GM10248 (cell line): ENCODE data around the gene PTPN3.

ENCODE experiments used
- CTCF ChIA-PET: fragments of 300-600 bp; sonication (Branson Sonifier 250); formaldehyde crosslinking; extraction: SDS; loops from one replicate; lab custom pipeline; 2021; ENCODE audit warnings: antibody characterized with exemption; lab: Yijun Ruan, JAX
- POLR2A ChIA-PET: fragments of 350-650 bp; sonication (Branson Sonifier 250); formaldehyde crosslinking; extraction: SDS; loops from one replicate; lab custom pipeline; 2020; ENCODE audit warnings: antibody characterized with exemption; lab: Yijun Ruan, JAX
- DNase-seq: peaks from one replicate; pipeline ENCODE4 v3.0.0; 2012; ENCODE audit errors: extremely low spot score
- TF ChIP-seq, protein P1 (sequence below): IDR thresholded peaks from 2 replicates; pipeline ENCODE4 v1.5.1; 2012; ENCODE audit warnings: mild to moderate bottlenecking, low read depth; ENCODE audit errors: extremely low read depth, missing control alignments, control extremely low read depth

The PTPN3 gene

DNA sequence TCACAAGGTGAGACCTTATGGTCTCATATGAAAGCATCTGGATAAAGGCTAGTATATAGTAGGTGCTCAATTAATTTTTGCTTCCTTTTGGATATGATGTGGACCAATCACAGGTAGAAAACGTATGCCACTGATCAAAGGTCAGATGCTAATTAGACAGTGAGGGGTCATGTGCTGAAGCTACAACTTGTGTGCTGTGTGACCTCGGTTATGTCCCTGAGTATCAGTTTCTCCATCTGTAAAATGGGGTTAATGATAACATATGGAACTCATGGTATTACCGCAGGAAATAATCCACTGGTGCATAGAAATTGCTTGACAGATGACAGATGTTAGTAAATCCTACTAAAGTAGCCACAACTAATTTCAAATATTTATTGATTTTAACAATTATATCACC, 62.0 kb downstream of the PTPN3 start:
- POLR2A ChIA-PET: no interaction called here
- TF ChIP-seq, protein P1, sequence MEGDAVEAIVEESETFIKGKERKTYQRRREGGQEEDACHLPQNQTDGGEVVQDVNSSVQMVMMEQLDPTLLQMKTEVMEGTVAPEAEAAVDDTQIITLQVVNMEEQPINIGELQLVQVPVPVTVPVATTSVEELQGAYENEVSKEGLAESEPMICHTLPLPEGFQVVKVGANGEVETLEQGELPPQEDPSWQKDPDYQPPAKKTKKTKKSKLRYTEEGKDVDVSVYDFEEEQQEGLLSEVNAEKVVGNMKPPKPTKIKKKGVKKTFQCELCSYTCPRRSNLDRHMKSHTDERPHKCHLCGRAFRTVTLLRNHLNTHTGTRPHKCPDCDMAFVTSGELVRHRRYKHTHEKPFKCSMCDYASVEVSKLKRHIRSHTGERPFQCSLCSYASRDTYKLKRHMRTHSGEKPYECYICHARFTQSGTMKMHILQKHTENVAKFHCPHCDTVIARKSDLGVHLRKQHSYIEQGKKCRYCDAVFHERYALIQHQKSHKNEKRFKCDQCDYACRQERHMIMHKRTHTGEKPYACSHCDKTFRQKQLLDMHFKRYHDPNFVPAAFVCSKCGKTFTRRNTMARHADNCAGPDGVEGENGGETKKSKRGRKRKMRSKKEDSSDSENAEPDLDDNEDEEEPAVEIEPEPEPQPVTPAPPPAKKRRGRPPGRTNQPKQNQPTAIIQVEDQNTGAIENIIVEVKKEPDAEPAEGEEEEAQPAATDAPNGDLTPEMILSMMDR: no peak
- CTCF ChIA-PET: interaction anchor here (1.4 kb wide), 1 partner anchor 25 kb away, joined by 4 read pairs; no protein-coding TSS in a partner anchor

DNA sequence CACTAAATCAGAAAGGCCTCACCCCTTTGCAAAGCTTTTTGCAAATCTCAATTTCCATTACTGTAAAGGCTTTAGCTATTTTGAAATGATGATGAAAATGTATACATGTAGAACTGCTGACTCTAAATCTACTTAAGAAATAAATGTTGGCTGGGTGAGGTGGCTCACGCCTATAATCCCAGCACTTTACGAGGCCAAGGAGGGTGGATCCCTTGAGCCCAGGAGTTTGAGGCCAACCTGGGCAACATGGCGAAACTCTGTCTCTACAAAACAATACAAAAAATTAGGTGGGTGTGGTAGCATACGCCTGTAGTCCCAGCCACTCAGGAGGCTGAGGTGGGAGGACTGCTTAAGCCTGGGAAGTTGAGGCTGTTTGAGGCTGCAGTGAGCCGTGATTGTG, 64.6 kb downstream of the PTPN3 start:
- ChIA-PET CTCF (interaction anchor here (1.0 to 3.8 kb wide), 4 partner anchors 8 to 19 kb away, joined by 3 to 16 read pairs (median 4); no protein-coding TSS in a partner anchor), POLR2A (no interaction called here)
- DNase-seq: no peak
- TF ChIP-seq, protein P1: no peak

More for the DNA sequence above, 62.0 kb downstream of the PTPN3 start:
- DNase-seq: no peak

DNA sequence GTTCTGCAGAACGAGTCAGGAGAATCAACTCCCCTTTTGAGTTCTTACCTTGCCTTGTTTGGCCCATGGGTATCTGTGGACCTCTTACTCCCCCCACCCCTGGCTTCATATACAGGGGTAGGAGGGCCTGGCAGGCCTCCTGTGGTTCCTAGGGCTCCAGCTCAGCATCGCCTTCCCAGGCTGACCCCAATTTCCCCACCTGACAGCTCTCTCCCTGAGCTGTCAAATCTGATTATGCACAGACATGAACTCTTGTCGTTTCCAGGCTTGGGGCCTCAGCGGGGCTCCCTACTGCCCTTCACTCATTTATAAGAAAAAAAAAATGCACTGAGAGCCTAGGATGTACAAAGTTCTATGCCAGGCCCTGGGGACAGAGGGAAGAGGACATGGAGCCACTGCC, 67.9 kb downstream of the PTPN3 start:
- TF ChIP-seq, protein P1: no peak
- no peak for DNase-seq
- CTCF ChIA-PET: interaction anchor here (1.0 to 3.8 kb wide), 2 partner anchors 11 to 20 kb away, joined by 3 to 16 read pairs; no protein-coding TSS in a partner anchor
- POLR2A ChIA-PET: no interaction called here

DNA sequence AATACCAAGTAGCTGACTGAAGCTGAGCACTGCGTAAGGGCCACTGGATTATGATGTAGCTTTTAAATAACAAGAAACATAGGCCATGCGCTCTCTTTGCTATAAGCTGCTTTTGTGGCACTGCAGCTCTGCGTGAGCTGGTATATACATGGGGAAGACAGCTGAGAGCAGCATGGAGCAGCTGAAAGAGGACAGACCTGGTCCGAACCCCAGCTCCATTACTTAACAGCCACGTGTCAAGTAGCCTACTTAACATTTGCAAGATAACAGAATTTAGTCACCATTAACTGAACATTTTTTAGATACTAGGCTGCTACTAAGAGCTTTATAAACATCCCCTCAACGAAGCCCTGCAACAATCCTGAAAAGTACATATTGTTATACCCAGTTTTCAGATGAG, 69.3 kb downstream of the PTPN3 start:
- TF ChIP-seq, protein P1: no peak
- no peak for DNase-seq
- ChIA-PET CTCF (interaction anchor here (1.3 to 3.5 kb wide), 5 partner anchors 9 to 41 kb away, joined by 4 to 42 read pairs (median 5); no protein-coding TSS in a partner anchor), POLR2A (no interaction called here)

DNA sequence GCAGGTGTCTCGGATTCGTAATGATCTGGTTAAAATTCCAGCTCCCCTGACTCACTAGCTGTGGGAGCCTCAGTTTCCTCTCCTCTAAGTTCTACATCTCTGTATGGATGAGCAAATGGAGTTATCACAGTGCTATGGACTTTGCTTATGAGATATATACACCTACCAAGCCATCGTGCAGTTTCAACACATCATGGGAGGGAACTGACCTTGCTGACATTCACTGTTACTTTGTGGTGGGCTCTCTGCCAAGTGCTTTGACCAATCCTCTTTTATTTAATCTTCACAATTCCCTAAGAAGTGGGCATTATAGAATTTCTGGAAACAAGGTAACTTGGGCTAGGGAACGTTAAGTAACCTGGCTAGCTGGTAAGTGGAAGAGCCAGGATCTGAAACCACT, 70.2 kb downstream of the PTPN3 start:
- no peak for DNase-seq
- ChIA-PET CTCF (interaction anchor here (1.3 to 3.5 kb wide), 5 partner anchors 9 to 42 kb away, joined by 4 to 42 read pairs (median 5); no protein-coding TSS in a partner anchor), POLR2A (no interaction called here)
- TF ChIP-seq, protein P1: no peak

DNA sequence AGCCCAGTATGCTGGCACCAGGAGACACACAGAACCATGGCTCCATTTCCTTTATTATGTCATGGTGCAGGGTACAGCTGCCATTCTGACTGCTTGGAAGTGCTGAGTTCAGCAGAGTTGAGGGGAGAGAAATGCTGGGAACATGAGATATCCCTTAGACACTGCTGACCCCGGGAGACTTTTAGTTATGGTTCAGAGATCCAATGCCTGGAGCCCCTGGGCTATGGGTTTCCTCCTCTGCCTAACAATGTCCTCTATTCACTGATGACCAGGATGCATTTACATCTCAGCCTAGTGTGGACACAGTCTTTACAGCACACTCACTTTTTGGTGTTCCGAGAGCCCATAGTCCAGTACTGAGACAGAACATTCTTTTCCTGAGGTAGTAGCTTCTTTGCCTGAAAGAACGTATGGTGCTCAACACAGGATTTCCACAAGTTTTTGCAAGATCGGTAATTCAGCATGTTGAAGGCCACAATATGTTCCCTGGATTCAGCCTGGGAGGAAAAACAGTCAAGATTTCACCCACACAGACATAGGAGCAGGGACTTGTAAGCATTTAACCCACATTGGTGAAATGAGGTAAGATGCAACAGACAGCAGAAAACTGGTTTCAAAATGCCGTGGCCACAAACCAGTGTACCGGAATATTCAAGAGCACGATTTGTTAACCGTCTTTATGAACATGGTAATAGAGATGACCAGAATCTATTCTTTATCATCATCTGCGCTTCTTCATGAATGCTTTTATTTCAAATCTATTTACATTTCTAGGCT, 71.3 kb downstream of the PTPN3 start:
- ChIA-PET POLR2A (no interaction called here), CTCF (interaction anchor here (3.5 kb wide), 1 partner anchor 14 kb away, joined by 42 read pairs; no protein-coding TSS in a partner anchor)
- no peak for DNase-seq
- TF ChIP-seq, protein P1: no peak
